Measurements from ENCODE around the gene TEDC1.

DNA sequence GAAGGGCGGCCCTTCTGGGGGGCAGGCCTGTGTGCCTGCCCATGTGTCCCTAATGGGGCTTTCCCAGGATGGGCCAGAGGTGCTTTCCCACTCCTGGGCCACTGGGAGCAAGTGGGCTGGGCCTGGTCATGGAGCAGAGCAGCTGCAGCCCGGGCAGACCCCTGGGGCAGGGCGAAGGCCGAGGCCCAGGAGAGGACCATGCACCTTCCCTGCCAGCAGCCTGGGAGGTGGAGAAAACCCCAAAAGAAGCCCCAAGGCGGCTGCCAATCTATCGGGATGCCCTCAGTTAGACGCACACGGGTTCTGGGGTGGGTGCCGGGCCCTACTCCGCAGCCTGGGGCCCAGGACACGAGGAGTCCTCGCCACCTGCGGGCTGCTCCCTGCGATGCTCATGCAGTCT is 32.5 kb upstream of the TEDC1 start:
- no peak for TF ChIP-seq EP300 (IDR thresholded peaks at IDR 0.05; ENCODE audit: borderline replicate concordance)
- TF ChIP-seq REST (IDR thresholded peaks at IDR 0.05; ENCODE audit: low read depth) = no peak
